Activated naive CD4-positive, alpha-beta T cell (primary cell): ENCODE data around the gene CABLES2.

ENCODE experiments used
- DNase-seq, 4 experiments: peaks; one replicate each; lab custom pipeline; 2025; lab: John Stamatoyannopoulos, UW

The CABLES2 gene

DNA sequence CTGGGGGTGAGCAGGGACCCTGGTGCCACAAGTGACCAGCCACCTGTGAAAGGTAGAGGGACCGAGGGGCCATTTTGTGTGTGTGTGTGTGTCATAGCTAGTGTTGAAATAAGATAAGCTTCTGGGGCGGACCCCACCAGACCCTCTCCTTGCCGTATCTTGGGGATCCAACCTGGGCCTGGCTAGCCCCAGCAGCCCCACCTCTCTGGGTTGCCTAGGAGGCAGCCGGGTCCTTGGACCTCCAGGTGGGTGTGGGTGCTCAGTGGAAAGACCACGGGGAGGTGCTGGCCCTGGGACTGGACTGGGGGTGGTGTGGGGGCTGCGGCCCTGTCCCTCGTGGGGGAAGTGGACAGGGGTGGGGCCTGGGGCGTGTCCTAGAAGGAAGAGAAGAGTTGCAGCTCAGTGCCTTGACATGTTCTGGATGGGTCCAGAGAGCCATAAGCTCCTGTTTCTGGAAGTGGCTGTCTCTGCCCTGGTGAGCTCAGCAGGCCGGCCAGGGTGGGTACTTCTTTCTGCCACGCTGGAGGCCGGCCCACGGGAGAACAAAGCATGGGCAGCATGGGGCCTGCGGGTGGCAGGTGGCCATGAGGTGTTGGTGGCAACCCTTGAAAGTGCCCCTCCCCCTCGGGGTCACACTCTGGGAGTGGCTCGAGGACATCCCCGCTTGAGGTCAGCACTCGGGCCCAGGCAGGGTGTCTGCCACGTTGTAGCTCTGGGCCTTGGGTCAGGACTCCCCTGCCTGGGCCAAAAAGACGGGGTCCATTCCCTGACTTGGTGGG, 11.8 kb upstream of the CABLES2 start:
- no peak for DNase-seq

- DNase-seq, result no peak
Observed at GRCh38 chr20:62417981-62418708, 11.1 kb upstream of the CABLES2 start.

DNA sequence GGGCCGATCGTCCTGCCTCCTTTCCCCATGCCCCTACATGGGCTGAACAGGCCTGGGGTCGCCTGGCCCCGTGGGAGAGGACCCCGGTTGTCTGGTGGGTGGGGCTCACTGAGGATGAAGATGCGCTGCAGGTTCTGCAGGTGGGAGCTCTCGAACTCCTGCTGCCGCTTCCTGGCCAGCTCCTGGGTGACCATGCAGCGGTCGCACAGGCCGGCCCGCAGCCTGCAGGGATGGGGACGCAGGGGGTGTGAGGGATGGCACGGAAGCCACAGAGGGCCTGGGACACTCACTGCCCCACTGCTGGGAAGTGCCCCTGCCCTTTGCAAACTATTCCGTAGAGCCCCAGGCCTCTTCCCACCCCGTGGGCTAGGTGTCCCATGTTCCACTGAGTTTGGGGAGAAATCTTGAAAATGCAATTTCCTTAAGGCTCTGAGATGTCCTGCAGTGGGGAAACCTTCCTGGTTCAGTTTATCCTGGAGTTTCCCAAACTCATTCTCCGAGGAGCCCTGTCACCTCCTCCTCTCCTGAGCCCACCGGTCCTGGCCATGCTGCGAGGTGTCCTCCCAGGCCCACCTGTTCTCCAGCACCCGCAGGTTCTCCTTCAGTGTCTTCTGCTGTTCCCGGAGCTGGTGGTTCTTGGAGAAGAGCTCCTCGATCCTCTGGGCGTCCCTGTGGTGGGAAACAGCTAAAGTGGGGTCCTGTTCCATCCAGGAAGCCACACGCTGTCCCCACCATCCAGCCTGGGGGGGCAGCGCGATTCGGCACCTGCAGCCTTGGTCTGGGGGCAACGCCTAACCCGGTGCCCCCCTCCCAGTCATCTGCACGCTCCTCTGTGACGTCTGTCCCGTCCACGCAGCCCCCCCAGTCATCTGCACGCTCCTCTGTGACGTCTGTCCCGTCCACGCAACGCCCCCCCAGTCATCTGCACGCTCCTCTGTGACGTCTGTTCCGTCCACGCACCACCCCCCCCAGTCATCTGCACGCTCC, 9.9 kb upstream of the CABLES2 start:
- no peak for DNase-seq

- DNase-seq, result no peak
Observed at GRCh38 chr20:62415354-62416111, 8.4 kb upstream of the CABLES2 start.

GRCh38 chr20:62413896-62414481, 6.9 kb upstream of the CABLES2 start:
- no peak for DNase-seq

GRCh38 chr20:62413025-62413570, 6.0 kb upstream of the CABLES2 start:
- no peak for DNase-seq

DNA sequence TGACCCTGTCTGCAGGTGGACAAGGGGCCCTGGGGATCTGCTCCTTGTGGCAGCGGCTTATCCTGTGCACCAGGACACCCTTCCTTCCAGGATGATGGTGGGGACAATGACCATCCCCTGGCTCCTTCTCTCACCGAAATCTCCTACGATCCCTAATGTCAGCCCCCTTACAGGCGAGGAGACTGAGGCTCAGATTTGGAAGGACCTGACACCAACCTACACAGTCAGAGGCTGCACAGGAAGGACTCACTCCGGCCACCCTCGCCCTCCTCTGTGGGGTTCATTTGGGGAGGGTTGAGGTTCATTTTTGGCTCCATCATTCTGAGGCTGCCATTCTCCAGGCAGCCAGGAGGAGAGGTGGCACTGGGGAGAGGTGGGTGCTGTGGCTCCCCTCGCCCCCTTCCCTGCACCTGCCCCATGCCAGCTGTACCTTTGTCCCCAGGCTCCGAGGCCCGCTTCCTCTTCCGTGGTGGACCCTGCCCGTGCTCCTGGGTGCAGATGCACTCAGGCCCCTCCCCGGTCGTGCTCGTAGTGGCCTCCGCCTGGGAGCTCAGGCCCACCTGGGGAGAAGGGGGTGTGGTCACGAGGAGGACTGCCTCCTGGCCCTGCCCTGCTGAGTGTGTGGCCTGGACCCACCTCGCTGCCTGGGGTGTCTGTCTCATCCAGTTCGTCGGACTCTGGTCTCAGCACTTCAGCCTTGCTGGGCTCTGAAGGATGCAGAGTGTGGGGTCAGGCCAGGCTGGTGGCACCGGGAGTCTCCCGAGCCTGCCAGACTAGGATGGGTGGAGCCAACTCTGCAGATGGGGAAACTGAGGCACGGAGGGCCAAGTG, 5.3 kb upstream of the CABLES2 start:
- DNase-seq, result no peak

GRCh38 chr20:62411479-62412193, 4.6 kb upstream of the CABLES2 start:
- DNase-seq, result no peak

DNA sequence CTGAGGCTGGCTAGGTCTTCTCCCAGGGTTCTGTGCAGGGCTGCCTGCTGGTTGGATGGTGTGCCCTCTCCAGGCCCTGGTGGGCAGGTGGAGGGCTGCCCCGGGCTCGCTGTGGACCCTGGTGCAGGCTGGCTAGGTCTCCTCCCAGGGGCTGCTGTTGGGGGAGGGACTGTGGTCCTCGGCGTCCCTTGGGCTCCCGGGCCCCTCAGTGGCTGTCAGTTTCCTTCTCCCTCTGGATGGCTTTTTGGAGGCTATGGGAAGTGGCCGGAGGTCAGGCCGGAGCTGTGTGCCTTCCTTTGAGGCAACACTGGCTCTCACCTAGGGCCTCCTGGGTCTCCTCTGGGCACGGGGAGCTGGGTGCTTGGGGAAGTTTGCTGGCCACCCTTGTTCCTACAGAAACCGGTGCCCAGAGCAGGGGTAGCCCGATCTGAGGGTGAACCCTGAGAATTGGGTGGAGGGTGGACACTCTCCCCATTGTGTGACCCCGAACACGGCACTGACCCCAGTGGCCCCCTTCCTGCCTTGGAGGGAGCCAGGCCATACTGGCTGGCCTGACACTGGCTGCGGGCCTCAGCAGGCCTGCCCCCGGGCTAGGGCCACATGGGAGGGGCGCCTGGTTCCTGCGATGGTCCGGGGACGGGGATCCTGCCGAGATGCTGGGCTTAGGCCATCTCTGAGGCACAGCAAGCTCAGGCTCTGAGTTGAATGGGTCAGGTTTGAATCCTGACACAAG, 3.8 kb upstream of the CABLES2 start:
- no peak for DNase-seq

GRCh38 chr20:62409931-62410745, 3.1 kb upstream of the CABLES2 start:
- peak in 1 of 4 experiments; percentile 22 for DNase-seq

DNA sequence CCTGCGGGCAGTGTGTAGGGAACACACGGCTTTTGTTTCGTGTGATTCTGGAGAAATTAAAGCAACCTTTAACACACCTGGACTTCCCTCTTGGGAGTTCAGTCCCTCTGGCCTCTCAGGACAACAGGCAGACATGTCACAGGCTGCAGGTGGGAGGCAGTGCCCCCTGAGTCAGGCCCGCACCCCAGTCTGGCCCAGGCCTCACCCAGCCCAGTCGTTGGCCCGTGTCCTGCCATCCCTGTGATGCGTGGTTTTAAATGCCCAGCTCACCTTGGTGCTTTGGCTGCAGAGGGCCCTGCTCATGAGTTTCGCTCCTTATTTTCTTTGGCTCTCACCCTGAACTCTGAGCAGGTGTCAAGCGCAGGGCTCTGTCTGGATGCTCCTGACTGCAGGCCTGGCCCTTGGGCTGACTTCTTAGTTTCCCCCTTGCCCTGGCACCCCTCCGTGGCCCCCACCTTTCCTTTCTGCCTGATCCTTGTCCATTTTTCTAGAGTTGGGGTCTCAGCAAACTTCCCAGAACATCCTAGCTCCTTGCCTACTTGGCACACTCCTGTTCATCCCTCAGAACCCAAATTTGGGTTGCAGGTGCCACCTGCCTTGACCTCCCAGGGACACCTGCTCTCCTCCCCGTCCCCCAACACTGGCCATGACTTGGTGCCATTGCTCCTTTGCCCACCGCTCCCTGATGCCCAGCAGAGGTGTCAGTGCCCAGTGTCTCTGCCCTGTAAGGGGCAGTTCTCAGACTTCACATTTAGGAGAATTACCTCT, 2.2 kb upstream of the CABLES2 start:
- no peak for DNase-seq

DNA sequence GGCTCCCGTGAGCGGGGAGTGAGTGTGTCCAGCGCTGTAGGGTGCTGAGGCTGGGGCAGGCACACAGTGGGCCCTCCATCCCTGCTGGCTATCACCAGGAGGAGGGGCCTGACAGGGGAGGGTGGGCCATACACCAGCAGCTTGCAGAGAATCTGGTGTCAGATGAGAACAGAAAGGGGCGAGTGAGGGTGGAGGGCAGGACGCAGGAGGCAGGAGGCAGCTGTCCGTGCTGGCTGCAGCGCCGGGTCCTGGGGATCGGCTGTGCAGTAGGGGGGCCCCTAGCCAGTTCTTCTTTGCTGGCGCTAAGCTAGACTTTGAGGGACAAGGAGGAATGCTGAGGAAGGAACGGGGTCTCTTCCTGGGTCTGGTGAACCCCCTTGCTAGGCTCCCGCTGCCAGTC, 1.6 kb upstream of the CABLES2 start:
- DNase-seq, result no peak

DNA sequence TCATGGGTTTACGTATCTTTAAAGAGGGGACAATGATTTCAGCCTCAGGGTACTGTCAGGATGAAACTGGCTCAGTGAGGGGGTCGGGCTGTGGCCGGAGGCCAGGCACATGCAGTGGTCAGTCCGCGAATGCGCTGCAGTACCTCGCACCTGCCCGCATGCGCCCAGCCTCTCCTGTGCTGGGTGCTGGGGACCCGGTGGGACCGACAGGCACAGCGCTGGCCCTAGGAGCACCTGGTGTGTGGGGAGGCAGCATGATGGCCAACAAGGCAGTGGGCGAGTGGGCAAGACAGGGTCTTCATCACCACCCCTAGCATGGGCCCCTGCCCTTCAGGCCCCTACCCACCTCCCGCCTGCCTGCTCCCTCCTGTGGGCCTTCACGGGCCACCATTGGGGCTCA, 970 bp upstream of the CABLES2 start:
- DNase-seq, result no peak

- DNase-seq, result no peak
Observed at GRCh38 chr20:62406635-62407176, 379 bp downstream of the CABLES2 start.

DNA sequence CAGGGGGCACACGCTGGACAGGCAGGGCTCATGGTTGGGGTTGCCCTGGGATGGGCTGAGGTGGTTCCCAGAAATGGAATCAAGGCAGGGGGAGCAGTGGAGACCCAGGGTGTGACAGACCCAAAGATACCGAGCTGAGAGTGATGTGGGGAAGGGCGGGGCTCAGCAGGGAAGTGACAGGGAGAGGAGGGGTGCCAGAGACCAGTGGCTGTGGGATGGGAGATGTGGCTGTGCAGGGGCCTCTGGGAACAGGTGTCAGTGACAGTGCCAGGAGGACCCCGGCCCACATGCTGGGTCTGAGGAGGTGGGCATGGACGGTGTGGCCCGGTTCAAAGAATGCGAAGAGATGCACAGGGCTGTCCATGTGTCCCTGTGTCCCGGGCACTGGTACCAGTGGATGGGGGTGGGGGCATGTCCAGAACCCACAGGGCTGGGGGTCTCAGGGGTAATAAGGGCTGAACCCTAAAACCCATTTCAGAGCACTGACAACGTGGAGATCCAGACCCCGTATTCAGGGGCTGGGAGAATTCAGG, 1.0 kb downstream of the CABLES2 start:
- DNase-seq, result no peak
